ENCODE measurements around the gene HACE1. TPM values are rescaled to one million over a fixed set of nuclear protein-coding genes. Genes with fewer than 3 reads are reported as not detected.
A peak's percentile ranks its signal among the peaks of the same experiment; 100 is the strongest.

The HACE1 gene
- polyA plus RNA-seq, 3 donors, result 2.7 to 3.9 (median 3.4) TPM

DNA sequence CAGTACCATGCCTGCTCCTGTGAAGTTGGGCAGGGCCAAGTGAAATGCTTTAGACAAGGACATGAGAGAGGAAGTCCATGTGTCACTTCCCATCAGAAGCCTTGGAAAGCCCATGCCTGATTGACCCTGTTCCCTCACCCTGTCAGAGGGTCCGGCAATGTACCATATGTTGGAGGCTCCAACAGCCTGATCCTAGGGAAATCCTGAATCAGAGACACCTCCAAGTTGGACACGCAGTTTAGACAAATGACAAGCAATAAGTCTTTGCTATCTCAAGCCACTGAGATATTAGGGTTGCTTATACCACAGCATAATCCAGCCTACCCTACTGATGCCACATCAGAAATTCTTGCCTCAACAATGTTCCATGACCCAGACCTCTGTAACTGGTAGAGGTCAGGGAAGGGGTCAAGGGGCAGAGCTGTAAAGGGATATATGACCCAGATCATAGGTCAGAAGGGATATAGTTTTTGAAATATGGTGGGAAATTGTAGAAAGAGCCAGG is 174.8 kb downstream of the HACE1 start:
- Histone ChIP-seq H3K4me2 (replicated peaks; ENCODE audit: extremely low read depth, low read length, poor library complexity, severe bottlenecking) (no peak overlapping the region), H3K36me3 (replicated peaks in 1 of 2; ENCODE audit: control insufficient read depth in 1 of 2, insufficient read depth in 2 of 2, low read length in 2 of 2) (no peaks in the 10 kb centered on the region), H3K27ac (ENCODE audit: low read depth in 1 of 2, low read length in 2 of 2) (no peak overlapping the region), H3K4me3 (replicated peaks in 1 of 3; ENCODE audit: low read depth in 2 of 3, low read length in 3 of 3) (no peak overlapping the region), H3K9ac (ENCODE audit: insufficient read depth, low read length, poor library complexity, severe bottlenecking) (no peak overlapping the region), H2AFZ (ENCODE audit: insufficient read depth, low read depth, low read length, poor library complexity, severe bottlenecking) (no peak overlapping the region), H3K9me3 (replicated peaks in 1 of 2; ENCODE audit: control insufficient read depth in 1 of 2, insufficient read depth in 1 of 2, low read length in 2 of 2) (no peaks in the 10 kb centered on the region), H3K27me3 (ENCODE audit: control insufficient read depth in 2 of 2, insufficient read depth in 2 of 2, low read length in 2 of 2) (no peaks in the 10 kb centered on the region), H3K4me1 (ENCODE audit: control insufficient read depth in 1 of 2, insufficient read depth in 2 of 2, low read length in 2 of 2) (no peaks in the 10 kb centered on the region), H4K20me1 (ENCODE audit: insufficient read depth, low read length) (no peaks in the 10 kb centered on the region), H3K79me2 (ENCODE audit: insufficient read depth, low read length) (no peaks in the 10 kb centered on the region)
- TF ChIP-seq, protein P1, sequence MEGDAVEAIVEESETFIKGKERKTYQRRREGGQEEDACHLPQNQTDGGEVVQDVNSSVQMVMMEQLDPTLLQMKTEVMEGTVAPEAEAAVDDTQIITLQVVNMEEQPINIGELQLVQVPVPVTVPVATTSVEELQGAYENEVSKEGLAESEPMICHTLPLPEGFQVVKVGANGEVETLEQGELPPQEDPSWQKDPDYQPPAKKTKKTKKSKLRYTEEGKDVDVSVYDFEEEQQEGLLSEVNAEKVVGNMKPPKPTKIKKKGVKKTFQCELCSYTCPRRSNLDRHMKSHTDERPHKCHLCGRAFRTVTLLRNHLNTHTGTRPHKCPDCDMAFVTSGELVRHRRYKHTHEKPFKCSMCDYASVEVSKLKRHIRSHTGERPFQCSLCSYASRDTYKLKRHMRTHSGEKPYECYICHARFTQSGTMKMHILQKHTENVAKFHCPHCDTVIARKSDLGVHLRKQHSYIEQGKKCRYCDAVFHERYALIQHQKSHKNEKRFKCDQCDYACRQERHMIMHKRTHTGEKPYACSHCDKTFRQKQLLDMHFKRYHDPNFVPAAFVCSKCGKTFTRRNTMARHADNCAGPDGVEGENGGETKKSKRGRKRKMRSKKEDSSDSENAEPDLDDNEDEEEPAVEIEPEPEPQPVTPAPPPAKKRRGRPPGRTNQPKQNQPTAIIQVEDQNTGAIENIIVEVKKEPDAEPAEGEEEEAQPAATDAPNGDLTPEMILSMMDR (IDR thresholded peaks at IDR 0.05), result no peak
- peaks cover 4% of the 10 kb centered on the region for H3K4me1 Mint-ChIP-seq
- no peaks in the 10 kb centered on the region for H3K36me3 Mint-ChIP-seq
- no peaks in the 10 kb centered on the region for H3K27me3 Mint-ChIP-seq (ENCODE audit: low read depth in 3 of 3)
- H3K9me3 Mint-ChIP-seq, result peaks cover 0 to 2% (median 0%) of the 10 kb centered on the region in 7 donors
- intact Hi-C loops (cut with micrococcal nuclease), result no loop called here
- no peak for DNase-seq
- H3K4me3 Mint-ChIP-seq, result no peak overlapping the region
- peak overlapping the region in 1 of 7 donors; percentile 42 for H3K27ac Mint-ChIP-seq
- 95% methylated on average over 2 of the region's 2 CpGs for WGBS (ENCODE audit: insufficient coverage)

DNA sequence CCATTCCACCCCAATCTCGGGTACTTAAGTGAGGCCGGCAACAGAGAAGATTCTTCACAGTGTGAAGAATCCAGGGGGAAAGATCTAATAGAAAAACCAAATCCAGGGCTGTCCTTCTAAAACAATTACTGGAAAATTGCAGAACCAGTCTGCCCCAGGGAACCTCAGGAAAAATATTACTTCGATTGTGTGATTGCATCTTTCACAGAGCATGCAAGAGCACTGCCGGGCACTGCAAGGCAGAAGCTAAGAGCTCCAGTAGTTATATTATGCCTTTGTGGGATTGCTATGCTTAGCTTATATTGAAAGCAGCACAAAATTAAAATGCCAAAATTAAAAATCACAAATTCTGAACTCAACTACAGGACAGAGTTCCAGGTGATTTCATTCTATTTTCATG is 175.9 kb downstream of the HACE1 start:
- Histone ChIP-seq H2AFZ (ENCODE audit: insufficient read depth, low read depth, low read length, poor library complexity, severe bottlenecking) (no peak overlapping the region), H4K20me1 (ENCODE audit: insufficient read depth, low read length) (no peaks in the 10 kb centered on the region)
- no peaks in the 10 kb centered on the region for H3K36me3 Mint-ChIP-seq

More for the DNA sequence above, 175.9 kb downstream of the HACE1 start:
- H3K4me2 ChIP-seq (replicated peaks; ENCODE audit: extremely low read depth, low read length, poor library complexity, severe bottlenecking), result no peak overlapping the region
- peaks cover 0 to 2% (median 2%) of the 10 kb centered on the region in 7 donors for H3K9me3 Mint-ChIP-seq
- no peaks in the 10 kb centered on the region for H3K27me3 ChIP-seq (ENCODE audit: control insufficient read depth in 2 of 2, insufficient read depth in 2 of 2, low read length in 2 of 2)
- no peaks in the 10 kb centered on the region for H3K27me3 Mint-ChIP-seq (ENCODE audit: low read depth in 3 of 3)
- no peaks in the 10 kb centered on the region for H3K4me1 ChIP-seq (ENCODE audit: control insufficient read depth in 1 of 2, insufficient read depth in 2 of 2, low read length in 2 of 2)
- H3K4me1 Mint-ChIP-seq, result peaks cover 4% of the 10 kb centered on the region
- no peak overlapping the region for H3K27ac ChIP-seq (ENCODE audit: low read depth in 1 of 2, low read length in 2 of 2)
- H3K9me3 ChIP-seq (replicated peaks in 1 of 2; ENCODE audit: control insufficient read depth in 1 of 2, insufficient read depth in 1 of 2, low read length in 2 of 2), result no peaks in the 10 kb centered on the region
- H3K27ac Mint-ChIP-seq, result no peak overlapping the region
- no peaks in the 10 kb centered on the region for H3K36me3 ChIP-seq (replicated peaks in 1 of 2; ENCODE audit: control insufficient read depth in 1 of 2, insufficient read depth in 2 of 2, low read length in 2 of 2)
- no peak overlapping the region for H3K4me3 ChIP-seq (replicated peaks in 1 of 3; ENCODE audit: low read depth in 2 of 3, low read length in 3 of 3)
- H3K9ac ChIP-seq (ENCODE audit: insufficient read depth, low read length, poor library complexity, severe bottlenecking), result no peak overlapping the region
- no peak overlapping the region for H3K4me3 Mint-ChIP-seq
- no peak for DNase-seq
- TF ChIP-seq, protein P1 (IDR thresholded peaks at IDR 0.05), result no peak
- intact Hi-C loops (cut with micrococcal nuclease), result no loop called here
- WGBS (ENCODE audit: insufficient coverage), result 88% methylated on average over 3 of the region's 4 CpGs
- H3K79me2 ChIP-seq (ENCODE audit: insufficient read depth, low read length), result no peaks in the 10 kb centered on the region

All from CD14-positive monocyte (primary cell).